ENCODE measurements around the gene ZNF532. TPM values are rescaled to one million over a fixed set of nuclear protein-coding genes. Genes with fewer than 3 reads are reported as not detected.

ZNF532 gene, protein sequence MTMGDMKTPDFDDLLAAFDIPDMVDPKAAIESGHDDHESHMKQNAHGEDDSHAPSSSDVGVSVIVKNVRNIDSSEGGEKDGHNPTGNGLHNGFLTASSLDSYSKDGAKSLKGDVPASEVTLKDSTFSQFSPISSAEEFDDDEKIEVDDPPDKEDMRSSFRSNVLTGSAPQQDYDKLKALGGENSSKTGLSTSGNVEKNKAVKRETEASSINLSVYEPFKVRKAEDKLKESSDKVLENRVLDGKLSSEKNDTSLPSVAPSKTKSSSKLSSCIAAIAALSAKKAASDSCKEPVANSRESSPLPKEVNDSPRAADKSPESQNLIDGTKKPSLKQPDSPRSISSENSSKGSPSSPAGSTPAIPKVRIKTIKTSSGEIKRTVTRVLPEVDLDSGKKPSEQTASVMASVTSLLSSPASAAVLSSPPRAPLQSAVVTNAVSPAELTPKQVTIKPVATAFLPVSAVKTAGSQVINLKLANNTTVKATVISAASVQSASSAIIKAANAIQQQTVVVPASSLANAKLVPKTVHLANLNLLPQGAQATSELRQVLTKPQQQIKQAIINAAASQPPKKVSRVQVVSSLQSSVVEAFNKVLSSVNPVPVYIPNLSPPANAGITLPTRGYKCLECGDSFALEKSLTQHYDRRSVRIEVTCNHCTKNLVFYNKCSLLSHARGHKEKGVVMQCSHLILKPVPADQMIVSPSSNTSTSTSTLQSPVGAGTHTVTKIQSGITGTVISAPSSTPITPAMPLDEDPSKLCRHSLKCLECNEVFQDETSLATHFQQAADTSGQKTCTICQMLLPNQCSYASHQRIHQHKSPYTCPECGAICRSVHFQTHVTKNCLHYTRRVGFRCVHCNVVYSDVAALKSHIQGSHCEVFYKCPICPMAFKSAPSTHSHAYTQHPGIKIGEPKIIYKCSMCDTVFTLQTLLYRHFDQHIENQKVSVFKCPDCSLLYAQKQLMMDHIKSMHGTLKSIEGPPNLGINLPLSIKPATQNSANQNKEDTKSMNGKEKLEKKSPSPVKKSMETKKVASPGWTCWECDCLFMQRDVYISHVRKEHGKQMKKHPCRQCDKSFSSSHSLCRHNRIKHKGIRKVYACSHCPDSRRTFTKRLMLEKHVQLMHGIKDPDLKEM (N-terminal part only)
- total RNA-seq: 66.5 and 108 TPM in 2 replicates
- polyA plus RNA-seq: 28.2 and 42.0 TPM in 2 replicates

DNA sequence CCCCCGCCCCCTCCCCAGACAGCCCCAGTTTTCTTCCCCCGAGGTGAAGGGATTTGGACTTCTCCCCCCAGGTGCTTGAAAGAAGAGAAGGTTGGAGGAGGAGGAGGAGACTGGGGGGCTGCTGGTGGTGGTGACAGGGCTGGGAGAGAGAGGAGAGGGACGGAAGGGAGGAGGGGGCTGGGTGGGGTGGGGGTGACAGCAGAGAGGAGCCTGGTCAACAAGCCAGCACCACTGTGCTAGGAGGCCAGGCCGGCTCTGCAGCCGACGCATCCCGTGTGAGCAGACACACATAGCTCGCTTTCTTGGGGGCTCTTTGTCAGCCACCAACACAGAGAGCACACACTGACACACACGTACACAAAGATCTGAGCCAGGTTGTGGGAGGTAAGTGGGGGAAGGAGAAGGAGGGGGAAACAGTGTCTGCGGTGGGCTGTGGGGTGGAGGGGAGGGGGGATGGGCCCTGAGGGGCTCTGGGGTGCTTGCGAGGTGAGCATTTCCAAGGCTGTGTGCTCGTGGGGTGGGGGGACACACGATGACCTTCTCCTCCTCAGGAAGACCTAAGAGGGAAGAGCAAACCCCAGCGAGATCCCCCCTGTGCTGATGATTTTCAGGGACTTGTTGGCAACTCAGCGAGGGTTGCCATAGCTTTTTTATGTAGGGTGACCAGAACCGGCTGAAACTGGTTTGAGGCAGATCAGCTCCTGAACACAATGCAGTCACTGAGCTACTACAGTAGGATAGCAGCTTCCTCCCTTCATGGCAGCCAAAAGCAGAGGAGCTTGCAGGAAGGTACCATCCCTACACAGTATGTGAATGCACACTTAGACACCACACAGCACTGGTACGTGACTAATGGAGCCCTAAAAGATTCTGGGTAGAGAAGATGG, at the start of gene ZNF532:
Gene ZNF532 (plus strand): TSS at position 732 of the 887 bp plus-strand sequence. CDS start 53,411 bp downstream, outside the sequence.
- Histone ChIP-seq H3K36me3 (peaks cover 15% of the 10 kb centered on the region), H3K4me3 (peak within 1 kb of the TSS; percentile 26), H3K4me1 (ENCODE audit: low read depth) (peaks cover 75% of the 10 kb centered on the region), H3K27me3 (no peaks in the 10 kb centered on the region), H3K27ac (peak within 1 kb of the TSS; percentile 100), H3K9me3 (ENCODE audit: low read depth) (no peaks in the 10 kb centered on the region)
- peak; percentile 77 to 88 for DNase-seq (ENCODE audit: low read depth in 1 of 2, low spot score in 1 of 2)
- TF ChIP-seq, protein P1, sequence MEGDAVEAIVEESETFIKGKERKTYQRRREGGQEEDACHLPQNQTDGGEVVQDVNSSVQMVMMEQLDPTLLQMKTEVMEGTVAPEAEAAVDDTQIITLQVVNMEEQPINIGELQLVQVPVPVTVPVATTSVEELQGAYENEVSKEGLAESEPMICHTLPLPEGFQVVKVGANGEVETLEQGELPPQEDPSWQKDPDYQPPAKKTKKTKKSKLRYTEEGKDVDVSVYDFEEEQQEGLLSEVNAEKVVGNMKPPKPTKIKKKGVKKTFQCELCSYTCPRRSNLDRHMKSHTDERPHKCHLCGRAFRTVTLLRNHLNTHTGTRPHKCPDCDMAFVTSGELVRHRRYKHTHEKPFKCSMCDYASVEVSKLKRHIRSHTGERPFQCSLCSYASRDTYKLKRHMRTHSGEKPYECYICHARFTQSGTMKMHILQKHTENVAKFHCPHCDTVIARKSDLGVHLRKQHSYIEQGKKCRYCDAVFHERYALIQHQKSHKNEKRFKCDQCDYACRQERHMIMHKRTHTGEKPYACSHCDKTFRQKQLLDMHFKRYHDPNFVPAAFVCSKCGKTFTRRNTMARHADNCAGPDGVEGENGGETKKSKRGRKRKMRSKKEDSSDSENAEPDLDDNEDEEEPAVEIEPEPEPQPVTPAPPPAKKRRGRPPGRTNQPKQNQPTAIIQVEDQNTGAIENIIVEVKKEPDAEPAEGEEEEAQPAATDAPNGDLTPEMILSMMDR (IDR thresholded peaks at IDR 0.05; ENCODE audit: low read depth, low read length): no peak

DNA sequence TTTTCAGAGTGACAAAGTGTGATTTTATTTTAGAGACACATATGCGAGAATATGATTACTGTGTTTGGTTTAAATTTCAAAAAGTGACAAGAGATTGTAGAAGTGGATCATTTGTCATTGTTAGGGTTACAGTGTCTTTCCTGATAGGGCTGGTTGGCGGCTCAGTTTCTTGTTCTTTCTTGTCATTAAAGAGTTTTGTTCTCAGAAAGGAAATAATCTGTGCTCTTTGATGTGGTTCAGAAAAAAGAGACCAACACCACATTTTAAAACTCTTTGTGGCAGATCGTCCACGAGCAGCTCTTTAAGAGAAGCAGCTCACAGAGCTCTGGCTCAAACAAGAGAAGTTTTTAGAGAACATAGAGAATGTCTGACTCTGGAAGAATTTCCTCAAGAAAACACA, 45.6 kb upstream of the ZNF532 start:
- Histone ChIP-seq H3K27ac (no peak overlapping the region), H3K27me3 (no peaks in the 10 kb centered on the region), H3K9me3 (ENCODE audit: low read depth) (no peaks in the 10 kb centered on the region), H3K4me3 (no peak overlapping the region), H3K36me3 (no peaks in the 10 kb centered on the region), H3K4me1 (ENCODE audit: low read depth) (no peaks in the 10 kb centered on the region)
- DNase-seq (ENCODE audit: low read depth in 1 of 2, low spot score in 1 of 2): no peak
- TF ChIP-seq, protein P1 (IDR thresholded peaks at IDR 0.05; ENCODE audit: low read depth, low read length): no peak

DNA sequence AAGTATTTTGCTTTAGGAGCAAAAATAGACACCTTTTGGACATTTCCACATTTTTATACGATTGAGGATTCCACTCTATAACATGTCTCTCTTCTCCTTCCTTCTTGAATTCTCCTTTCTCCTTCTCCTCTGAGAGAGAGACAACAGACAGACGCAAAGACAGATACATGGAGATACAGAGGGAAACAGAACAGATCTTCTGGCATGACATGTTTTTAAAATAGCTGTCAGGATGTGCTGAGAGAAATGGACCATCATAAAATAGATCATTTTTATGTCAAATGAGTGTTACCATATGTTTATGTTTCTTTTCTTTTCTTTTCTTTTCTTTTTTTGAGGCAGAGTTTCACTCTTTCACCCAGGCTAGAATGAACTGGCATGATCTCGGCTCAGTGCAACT, 44.4 kb upstream of the ZNF532 start:
- no peak overlapping the region for H3K27ac ChIP-seq
- no peak for DNase-seq (ENCODE audit: low read depth in 1 of 2, low spot score in 1 of 2)
- H3K4me3 ChIP-seq: no peak overlapping the region
- H3K27me3 ChIP-seq: no peaks in the 10 kb centered on the region
- H3K36me3 ChIP-seq: no peaks in the 10 kb centered on the region
- no peaks in the 10 kb centered on the region for H3K9me3 ChIP-seq (ENCODE audit: low read depth)
- TF ChIP-seq, protein P1 (IDR thresholded peaks at IDR 0.05; ENCODE audit: low read depth, low read length): no peak
- no peaks in the 10 kb centered on the region for H3K4me1 ChIP-seq (ENCODE audit: low read depth)

DNA sequence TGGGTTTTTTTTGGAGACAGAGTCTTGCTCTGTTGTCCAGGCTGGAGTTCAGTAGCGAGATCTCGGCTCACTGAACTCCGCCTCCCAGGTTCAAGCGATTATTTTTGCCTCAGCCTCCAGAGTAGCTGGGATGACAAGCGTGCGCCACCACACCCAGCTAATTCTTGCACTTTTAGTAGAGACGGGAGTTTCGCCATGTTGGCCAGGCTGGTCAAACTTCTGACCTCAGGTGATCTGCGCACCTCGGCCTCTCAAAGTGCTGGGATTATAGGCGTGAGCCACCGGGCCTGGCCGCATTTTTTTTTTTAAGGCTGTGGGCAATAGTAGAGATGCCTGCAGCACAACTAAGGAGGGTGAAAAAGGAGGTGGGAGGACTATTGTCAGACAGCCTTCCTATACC, 41.7 kb upstream of the ZNF532 start:
- TF ChIP-seq, protein P1 (IDR thresholded peaks at IDR 0.05; ENCODE audit: low read depth, low read length): no peak
- Histone ChIP-seq H3K4me1 (ENCODE audit: low read depth) (no peaks in the 10 kb centered on the region), H3K27me3 (no peaks in the 10 kb centered on the region), H3K9me3 (ENCODE audit: low read depth) (no peaks in the 10 kb centered on the region), H3K4me3 (no peak overlapping the region), H3K27ac (no peak overlapping the region), H3K36me3 (no peaks in the 10 kb centered on the region)
- DNase-seq (ENCODE audit: low read depth in 1 of 2, low spot score in 1 of 2): no peak

Measured in cardiac muscle cell (in vitro differentiated cells and primary cell).